HepG2 (cell line): ENCODE measurements around the gene RNPEPL1. TPM values are rescaled to one million over a fixed set of nuclear protein-coding genes. Genes with fewer than 3 reads are reported as not detected.
A peak's percentile ranks its signal among the peaks of the same experiment; 100 is the strongest.

ENCODE experiments used
- EEA1 ChIP-seq: sonication (generic); formaldehyde crosslinking; IDR thresholded peaks from 2 replicates; pipeline ENCODE4 v1.5.1; 2020; ENCODE audit warnings: mild to moderate bottlenecking, missing genetic modification reagents, borderline replicate concordance
- FOSL1 ChIP-seq: sonication (generic); formaldehyde crosslinking; IDR thresholded peaks from 2 replicates; pipeline ENCODE4 v1.9.0; 2021; ENCODE audit warnings: missing genetic modification reagents, borderline replicate concordance
- HNRNPK ChIP-seq: fragments of 200-400 bp; formaldehyde crosslinking; IDR thresholded peaks from 2 replicates; pipeline ENCODE4 v1.6.1; 2018; ENCODE audit warnings: low read length, low read depth, moderate library complexity, mild to moderate bottlenecking; ENCODE audit not compliant: poor library complexity, severe bottlenecking
- MEIS1 ChIP-seq: sonication (generic); formaldehyde crosslinking; IDR thresholded peaks from 2 replicates; pipeline ENCODE4 v1.9.0; 2021; ENCODE audit warnings: mild to moderate bottlenecking, missing genetic modification reagents, moderate library complexity, borderline replicate concordance
- NPAS2 ChIP-seq: sonication (generic); formaldehyde crosslinking; IDR thresholded peaks from 2 replicates; pipeline ENCODE4 v1.8.0; 2022; ENCODE audit warnings: mild to moderate bottlenecking, missing genetic modification reagents, borderline replicate concordance
- NR2F2 ChIP-seq: IDR thresholded peaks from 2 replicates; pipeline ENCODE4 v1.6.1; 2012; ENCODE audit warnings: low read depth, inconsistent platforms, borderline replicate concordance
- RXRA ChIP-seq: sonication (generic); formaldehyde crosslinking; IDR thresholded peaks from 2 replicates; pipeline ENCODE4 v1.5.1; 2020; ENCODE audit warnings: missing genetic modification reagents
- SOX13 ChIP-seq, 3 experiments: fragments of 450-650 bp in 1 of 3; sonication (generic) in 1 of 3; formaldehyde crosslinking in 1 of 3; IDR thresholded peaks in 2 of 3; conservative IDR thresholded peaks in 1 of 3; 2 replicates each; pipeline versions ENCODE4 v1.5.0 to v1.6.1; 2016 to 2020; ENCODE audit warnings: antibody characterized with exemption in 1 of 3, mild to moderate bottlenecking in 1 of 3, missing compliant biosample characterization in 1 of 3, missing genetic modification reagents in 1 of 3, moderate library complexity in 1 of 3
- SUZ12 ChIP-seq: fragments of 150-350 bp; IDR thresholded peaks from 2 replicates; pipeline ENCODE4 v1.6.1; 2014; ENCODE audit warnings: low read depth, low read length
- ZNF17 ChIP-seq: sonication (generic); formaldehyde crosslinking; IDR thresholded peaks from 2 replicates; pipeline ENCODE4 v1.5.0; 2020; ENCODE audit warnings: mild to moderate bottlenecking, missing genetic modification reagents
- ZNF30 ChIP-seq: sonication (generic); formaldehyde crosslinking; IDR thresholded peaks from 2 replicates; pipeline ENCODE4 v1.5.0; 2020; ENCODE audit warnings: mild to moderate bottlenecking, missing genetic modification reagents
- ZNF552 ChIP-seq: sonication (generic); formaldehyde crosslinking; IDR thresholded peaks from 2 replicates; pipeline ENCODE4 v1.9.0; 2022; ENCODE audit warnings: missing genetic modification reagents, mild to moderate bottlenecking, borderline replicate concordance
- ZNF557 ChIP-seq: sonication (generic); formaldehyde crosslinking; IDR thresholded peaks from 2 replicates; pipeline ENCODE4 v1.4.0; 2020; ENCODE audit warnings: missing genetic modification reagents
- ZNF616 ChIP-seq: sonication (generic); formaldehyde crosslinking; IDR thresholded peaks from 2 replicates; pipeline ENCODE4 v1.5.0; 2020; ENCODE audit warnings: low read depth, mild to moderate bottlenecking, missing genetic modification reagents
- polyA plus RNA-seq, 8 experiments: library from polyadenylated mRNA; depleted of rRNA in 3 of 8; stranded (reverse) in 7 of 8; unstranded in 1 of 8; fragments of >200 nt; fragmentation: Illumina TruSeq in 4 of 8; extraction: Trizol in 4 of 8; gene quantifications; 2 replicates each; pipeline versions ENCODE4 v1.2.1 to v1.2.3, GENCODE V29; 2011 to 2016; ENCODE audit warnings: low read depth in 4 of 8, missing spikeins in 1 of 8, mixed read lengths in 1 of 8; ENCODE audit not compliant: insufficient read depth in 1 of 8
- total RNA-seq, 5 experiments: library from RNA; depleted of rRNA; stranded (reverse); fragments of >200 nt; fragmentation: Illumina TruSeq; extraction: Trizol; gene quantifications; 2 replicates each; pipeline ENCODE4 v1.2.3, GENCODE V29; 2016; ENCODE audit warnings: low read depth in 1 of 5
- TF ChIP-seq, protein P1 (sequence below): sonication (generic); formaldehyde crosslinking; IDR thresholded peaks from 2 replicates; pipeline ENCODE4 v1.5.1; 2020; ENCODE audit warnings: missing genetic modification reagents, mild to moderate bottlenecking, borderline replicate concordance
- TF ChIP-seq, protein P2 (sequence below): sonication (generic); formaldehyde crosslinking; IDR thresholded peaks from 2 replicates; pipeline ENCODE4 v1.8.1; 2023; ENCODE audit warnings: mild to moderate bottlenecking, missing genetic modification reagents, borderline replicate concordance
- TF ChIP-seq, protein P3 (sequence below): fragments of 450-650 bp; IDR thresholded peaks from 2 replicates; pipeline ENCODE4 v1.6.1; 2017
- TF ChIP-seq, protein P4 (sequence below): sonication (generic); formaldehyde crosslinking; IDR thresholded peaks from 2 replicates; pipeline ENCODE4 v1.4.0; 2020; ENCODE audit warnings: missing genetic modification reagents, mild to moderate bottlenecking, borderline replicate concordance
- TF ChIP-seq, protein P5 (sequence below): sonication (generic); formaldehyde crosslinking; IDR thresholded peaks from 2 replicates; pipeline ENCODE4 v1.4.0; 2020; ENCODE audit warnings: missing genetic modification reagents
- TF ChIP-seq, protein P6 (sequence below): sonication (generic); formaldehyde crosslinking; IDR thresholded peaks from 2 replicates; pipeline ENCODE4 v1.8.0; 2022; ENCODE audit warnings: mild to moderate bottlenecking, missing genetic modification reagents; ENCODE audit not compliant: insufficient replicate concordance

The RNPEPL1 gene
- total and polyA plus RNA-seq, 2 of the 13 experiments (the other 11 are each of a cell fraction or from before 2014, with no cell fraction given), result 13.0 to 18.0 TPM

DNA sequence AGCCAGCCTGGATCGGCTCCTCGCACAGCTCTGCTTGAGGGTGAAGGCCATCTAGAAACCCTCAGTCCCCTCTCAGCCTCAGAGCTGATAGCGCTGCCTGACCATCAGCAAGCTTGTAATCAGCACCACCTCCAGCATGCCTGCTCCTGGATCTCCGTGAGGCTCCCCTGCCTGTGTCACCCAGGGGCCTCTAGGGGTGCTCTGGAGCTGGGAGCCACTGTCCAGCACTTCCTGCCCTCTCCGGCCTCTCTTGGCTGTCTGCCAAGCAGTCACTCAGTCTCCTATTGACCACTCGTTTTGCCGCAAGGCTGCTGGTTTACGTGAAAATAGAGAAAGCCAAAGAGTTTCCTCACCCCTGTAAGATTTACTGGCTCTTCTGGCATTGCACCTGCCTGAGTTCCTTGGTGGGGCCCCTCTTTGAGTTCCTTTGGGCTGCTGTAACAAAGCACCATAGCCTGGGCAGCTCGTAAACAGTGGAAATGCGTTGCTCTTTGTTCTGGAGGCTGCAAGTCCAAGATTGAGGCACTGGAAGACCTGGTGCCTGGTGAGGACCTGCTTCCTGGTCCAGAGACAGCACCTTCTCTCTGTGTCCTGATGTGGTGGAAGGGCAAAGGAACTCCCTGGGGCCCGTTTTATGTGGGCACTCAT is 36.1 kb downstream of the RNPEPL1 start (continued):
- TF ChIP-seq, protein P1, sequence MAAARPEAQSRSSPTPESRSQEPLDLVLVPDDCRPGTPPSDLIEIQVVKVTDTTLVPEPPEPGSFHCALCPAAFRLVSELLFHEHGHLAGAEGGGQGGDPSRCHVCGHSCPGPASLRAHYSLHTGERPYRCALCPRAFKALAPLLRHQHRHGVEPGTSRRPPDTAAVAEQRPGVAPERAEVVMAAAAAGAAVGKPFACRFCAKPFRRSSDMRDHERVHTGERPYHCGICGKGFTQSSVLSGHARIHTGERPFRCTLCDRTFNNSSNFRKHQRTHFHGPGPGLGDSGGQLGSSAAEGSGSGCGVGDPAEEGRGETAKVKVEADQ, result no peak
- TF ChIP-seq FOSL1 (CRISPR knock-in tag) (no peak), NPAS2 (CRISPR knock-in tag) (no peak), EEA1 (no peak), RXRA (CRISPR knock-in tag) (0 out of 2 replicates have a peak, but pooled peaks have one; percentile 44), ZNF30 (CRISPR knock-in tag) (no peak), HNRNPK (no peak), ZNF557 (CRISPR knock-in tag) (no peak), MEIS1 (CRISPR knock-in tag) (no peak; the same call in none of the 2 replicates), ZNF616 (CRISPR knock-in tag) (0 out of 2 replicates have a peak, but pooled peaks have one; percentile 22), SOX13 (IDR thresholded peaks at IDR 0.05) (no peak), SOX13 (CRISPR knock-in tag; conservative IDR thresholded peaks at IDR 0.05 in 1 of 2, IDR thresholded peaks at IDR 0.05 in 1 of 2) (peak in 1 of 2 experiments; percentile 69; a peak in 2 of 4 replicates), SUZ12 (no peak), ZNF552 (CRISPR knock-in tag) (peak; percentile 87; the same call in 1 of the 2 replicates), ZNF17 (CRISPR knock-in tag) (no peak), NR2F2 (no peak)
- TF ChIP-seq, protein P2, sequence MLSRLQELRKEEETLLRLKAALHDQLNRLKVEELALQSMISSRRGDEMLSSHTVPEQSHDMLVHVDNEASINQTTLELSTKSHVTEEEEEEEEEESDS (CRISPR knock-in tag), result 0 out of 2 replicates have a peak, but pooled peaks have one; percentile 60
- TF ChIP-seq, protein P3, sequence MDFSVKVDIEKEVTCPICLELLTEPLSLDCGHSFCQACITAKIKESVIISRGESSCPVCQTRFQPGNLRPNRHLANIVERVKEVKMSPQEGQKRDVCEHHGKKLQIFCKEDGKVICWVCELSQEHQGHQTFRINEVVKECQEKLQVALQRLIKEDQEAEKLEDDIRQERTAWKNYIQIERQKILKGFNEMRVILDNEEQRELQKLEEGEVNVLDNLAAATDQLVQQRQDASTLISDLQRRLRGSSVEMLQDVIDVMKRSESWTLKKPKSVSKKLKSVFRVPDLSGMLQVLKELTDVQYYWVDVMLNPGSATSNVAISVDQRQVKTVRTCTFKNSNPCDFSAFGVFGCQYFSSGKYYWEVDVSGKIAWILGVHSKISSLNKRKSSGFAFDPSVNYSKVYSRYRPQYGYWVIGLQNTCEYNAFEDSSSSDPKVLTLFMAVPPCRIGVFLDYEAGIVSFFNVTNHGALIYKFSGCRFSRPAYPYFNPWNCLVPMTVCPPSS, result no peak
- TF ChIP-seq, protein P4, sequence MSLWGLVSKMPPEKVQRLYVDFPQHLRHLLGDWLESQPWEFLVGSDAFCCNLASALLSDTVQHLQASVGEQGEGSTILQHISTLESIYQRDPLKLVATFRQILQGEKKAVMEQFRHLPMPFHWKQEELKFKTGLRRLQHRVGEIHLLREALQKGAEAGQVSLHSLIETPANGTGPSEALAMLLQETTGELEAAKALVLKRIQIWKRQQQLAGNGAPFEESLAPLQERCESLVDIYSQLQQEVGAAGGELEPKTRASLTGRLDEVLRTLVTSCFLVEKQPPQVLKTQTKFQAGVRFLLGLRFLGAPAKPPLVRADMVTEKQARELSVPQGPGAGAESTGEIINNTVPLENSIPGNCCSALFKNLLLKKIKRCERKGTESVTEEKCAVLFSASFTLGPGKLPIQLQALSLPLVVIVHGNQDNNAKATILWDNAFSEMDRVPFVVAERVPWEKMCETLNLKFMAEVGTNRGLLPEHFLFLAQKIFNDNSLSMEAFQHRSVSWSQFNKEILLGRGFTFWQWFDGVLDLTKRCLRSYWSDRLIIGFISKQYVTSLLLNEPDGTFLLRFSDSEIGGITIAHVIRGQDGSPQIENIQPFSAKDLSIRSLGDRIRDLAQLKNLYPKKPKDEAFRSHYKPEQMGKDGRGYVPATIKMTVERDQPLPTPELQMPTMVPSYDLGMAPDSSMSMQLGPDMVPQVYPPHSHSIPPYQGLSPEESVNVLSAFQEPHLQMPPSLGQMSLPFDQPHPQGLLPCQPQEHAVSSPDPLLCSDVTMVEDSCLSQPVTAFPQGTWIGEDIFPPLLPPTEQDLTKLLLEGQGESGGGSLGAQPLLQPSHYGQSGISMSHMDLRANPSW (CRISPR knock-in tag), result 0 out of 2 replicates have a peak, but pooled peaks have one; percentile 15
- TF ChIP-seq, protein P5, sequence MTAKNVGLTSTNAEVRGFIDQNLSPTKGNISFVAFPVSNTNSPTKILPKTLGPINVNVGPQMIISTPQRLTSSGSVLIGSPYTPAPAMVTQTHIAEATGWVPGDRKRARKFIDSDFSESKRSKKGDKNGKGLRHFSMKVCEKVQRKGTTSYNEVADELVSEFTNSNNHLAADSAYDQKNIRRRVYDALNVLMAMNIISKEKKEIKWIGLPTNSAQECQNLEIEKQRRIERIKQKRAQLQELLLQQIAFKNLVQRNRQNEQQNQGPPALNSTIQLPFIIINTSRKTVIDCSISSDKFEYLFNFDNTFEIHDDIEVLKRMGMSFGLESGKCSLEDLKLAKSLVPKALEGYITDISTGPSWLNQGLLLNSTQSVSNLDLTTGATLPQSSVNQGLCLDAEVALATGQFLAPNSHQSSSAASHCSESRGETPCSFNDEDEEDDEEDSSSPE (CRISPR knock-in tag), result 0 out of 2 replicates have a peak, but pooled peaks have one; percentile 41
- TF ChIP-seq, protein P6, sequence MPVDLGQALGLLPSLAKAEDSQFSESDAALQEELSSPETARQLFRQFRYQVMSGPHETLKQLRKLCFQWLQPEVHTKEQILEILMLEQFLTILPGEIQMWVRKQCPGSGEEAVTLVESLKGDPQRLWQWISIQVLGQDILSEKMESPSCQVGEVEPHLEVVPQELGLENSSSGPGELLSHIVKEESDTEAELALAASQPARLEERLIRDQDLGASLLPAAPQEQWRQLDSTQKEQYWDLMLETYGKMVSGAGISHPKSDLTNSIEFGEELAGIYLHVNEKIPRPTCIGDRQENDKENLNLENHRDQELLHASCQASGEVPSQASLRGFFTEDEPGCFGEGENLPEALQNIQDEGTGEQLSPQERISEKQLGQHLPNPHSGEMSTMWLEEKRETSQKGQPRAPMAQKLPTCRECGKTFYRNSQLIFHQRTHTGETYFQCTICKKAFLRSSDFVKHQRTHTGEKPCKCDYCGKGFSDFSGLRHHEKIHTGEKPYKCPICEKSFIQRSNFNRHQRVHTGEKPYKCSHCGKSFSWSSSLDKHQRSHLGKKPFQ (CRISPR knock-in tag), result no peak
